Measurements from ENCODE around the gene HOXA9. TPM values are rescaled to one million over a fixed set of nuclear protein-coding genes. Genes with fewer than 3 reads are reported as not detected.

Gene HOXA9
- total and polyA plus RNA-seq, 10 of the 15 experiments (the other 5 are each of a cell fraction or from before 2014, with no cell fraction given) = not detected

- ATAC-seq (no peak), FAIRE-seq (no peak), DNase-seq (ENCODE audit: low read depth, low spot score) (no peak)
- Histone ChIP-seq H4K20me1 (ENCODE audit: control insufficient read depth, insufficient read depth) (no peaks in the 10 kb centered on the region), H3K4me3 (no peak overlapping the region), H3K36me3 (ENCODE audit: control insufficient read depth in 2 of 2, insufficient read depth in 2 of 2, low read length in 1 of 2) (no peaks in the 10 kb centered on the region), H3K27me3 (replicated peaks in 1 of 2; ENCODE audit: control insufficient read depth in 2 of 2, insufficient read depth in 2 of 2, low read length in 1 of 2) (peaks cover 32 to 54% of the 10 kb centered on the region in 2 experiments), H3K4me2 (ENCODE audit: control insufficient read depth, insufficient read depth) (no peak overlapping the region), H3K27ac (ENCODE audit: control insufficient read depth, insufficient read depth) (no peak overlapping the region), H3K9me3 (replicated peaks; ENCODE audit: control insufficient read depth, insufficient read depth, low read length) (no peaks in the 10 kb centered on the region; the same call in 2 of the 3 replicates), H3K9ac (ENCODE audit: control insufficient read depth, insufficient read depth, low read length) (no peak overlapping the region), H3K79me2 (ENCODE audit: control insufficient read depth, insufficient read depth, low read length) (no peaks in the 10 kb centered on the region), H3K4me1 (ENCODE audit: control insufficient read depth, insufficient read depth, low read length) (no peaks in the 10 kb centered on the region; the same call in 1 of the 2 replicates), H2AFZ (ENCODE audit: control insufficient read depth, low read depth, low read length) (no peak overlapping the region)
- intact Hi-C loops (cut with micrococcal nuclease; ENCODE audit: unreplicated experiment) (no loop called here), in situ Hi-C loops (cut with MboI) (loop anchor here (5.0 kb wide), 1 partner anchor 720 kb away; no protein-coding TSS in a partner anchor)
- SMC1A ChIA-PET (ENCODE audit: uncharacterized antibody, unreplicated experiment) = interaction anchor here (0.7 kb wide), 1 partner anchor 469 kb away, joined by 3 read pairs; no protein-coding TSS in a partner anchor
- RAD21 ChIA-PET (ENCODE audit: unreplicated experiment) = interaction anchor here (0.6 kb wide), 1 partner anchor 1470 kb away, joined by 3 read pairs; no protein-coding TSS in a partner anchor
- POLR2A ChIA-PET = no interaction called here
- WGBS (ENCODE audit: insufficient coverage, insufficient replicate concordance, low lambda C conversion rate, missing lambda C conversion rate) = 0% methylated on average over 3 of the region's 3 CpGs
- TF ChIP-seq MTA3 (IDR thresholded peaks at IDR 0.05; ENCODE audit: borderline replicate concordance, low read length) (no peak), RCOR1 (conservative IDR thresholded peaks at IDR 0.05; ENCODE audit: low read depth, low read length) (no peak), SUZ12 (IDR thresholded peaks at IDR 0.05; ENCODE audit: unreplicated experiment) (no peak), BRCA1 (IDR thresholded peaks at IDR 0.05; ENCODE audit: low read depth, low read length) (no peak), POLR2A (IDR thresholded peaks at IDR 0.05; ENCODE audit: low read depth, low read length) (no peak)
- no TSS peak for BruUV-seq (replicated peaks)
- CTCF ChIA-PET = interaction anchor here (1.3 kb wide), 1 partner anchor 403 kb away, joined by 3 read pairs; no protein-coding TSS in a partner anchor
These were observed 37.5 kb upstream of the HOXA9 start for GRCh38 chr7:27202862-27203134.

DNA sequence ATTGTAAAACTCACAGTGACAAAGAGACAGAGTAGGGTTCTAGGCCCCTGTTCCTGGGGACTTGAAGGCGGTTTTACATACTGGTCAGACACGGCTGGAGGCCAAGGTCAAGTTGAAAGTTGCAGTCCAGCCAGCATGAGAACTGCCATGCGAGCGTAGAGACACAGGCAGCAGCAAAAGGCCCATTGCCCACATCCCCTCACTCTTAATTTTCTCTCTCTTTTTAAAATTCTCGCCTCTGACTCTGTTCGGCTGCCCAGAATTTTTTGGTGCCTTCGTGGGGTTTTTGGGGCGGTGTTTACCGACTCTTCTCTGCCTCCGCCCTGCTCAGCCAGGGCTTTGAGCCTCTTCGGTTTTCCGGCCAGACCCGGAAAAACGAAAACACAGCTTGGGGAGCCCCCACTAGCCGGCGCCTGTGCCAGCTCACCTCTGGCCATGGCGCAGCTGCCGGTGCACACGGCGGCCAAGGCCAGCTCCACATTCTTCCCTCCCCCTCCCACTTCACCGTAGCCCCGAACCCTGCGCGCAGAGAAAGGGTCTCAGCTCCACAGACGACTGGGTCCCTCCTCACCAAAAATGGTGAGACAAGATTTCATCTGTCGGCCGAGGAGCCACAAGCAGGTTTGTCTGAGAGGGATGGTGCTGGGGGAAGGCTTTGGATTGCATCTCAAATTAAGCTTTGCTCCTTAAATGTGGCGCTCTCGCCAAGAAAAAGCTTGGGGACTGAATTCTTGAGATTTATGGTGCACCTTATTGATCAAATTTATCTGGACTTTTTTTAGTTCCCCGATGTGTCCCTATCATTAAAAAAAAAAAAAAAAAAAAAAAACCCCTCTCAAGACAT is 36.9 kb upstream of the HOXA9 start:
- Histone ChIP-seq H3K27me3 (replicated peaks in 1 of 2; ENCODE audit: control insufficient read depth in 2 of 2, insufficient read depth in 2 of 2, low read length in 1 of 2) (peaks cover 32 to 59% of the 10 kb centered on the region in 2 experiments), H3K36me3 (ENCODE audit: control insufficient read depth in 2 of 2, insufficient read depth in 2 of 2, low read length in 1 of 2) (no peaks in the 10 kb centered on the region), H3K27ac (ENCODE audit: control insufficient read depth, insufficient read depth) (no peak overlapping the region), H3K4me3 (no peak overlapping the region), H2AFZ (ENCODE audit: control insufficient read depth, low read depth, low read length) (no peak overlapping the region), H3K4me1 (ENCODE audit: control insufficient read depth, insufficient read depth, low read length) (no peaks in the 10 kb centered on the region; the same call in 1 of the 2 replicates), H3K9me3 (replicated peaks; ENCODE audit: control insufficient read depth, insufficient read depth, low read length) (no peaks in the 10 kb centered on the region; the same call in 2 of the 3 replicates), H3K79me2 (ENCODE audit: control insufficient read depth, insufficient read depth, low read length) (no peaks in the 10 kb centered on the region), H3K4me2 (ENCODE audit: control insufficient read depth, insufficient read depth) (no peak overlapping the region), H4K20me1 (ENCODE audit: control insufficient read depth, insufficient read depth) (no peaks in the 10 kb centered on the region), H3K9ac (ENCODE audit: control insufficient read depth, insufficient read depth, low read length) (no peak overlapping the region)
- ChIA-PET CTCF (interaction anchor here (0.6 to 1.3 kb wide), 2 partner anchors 52 to 404 kb away, joined by 3 to 4 read pairs; no protein-coding TSS in a partner anchor), POLR2A (no interaction called here), RAD21 (ENCODE audit: unreplicated experiment) (interaction anchor here (0.6 kb wide), 1 partner anchor 1470 kb away, joined by 3 read pairs; no protein-coding TSS in a partner anchor), SMC1A (ENCODE audit: uncharacterized antibody, unreplicated experiment) (interaction anchor here (0.7 kb wide), 1 partner anchor 470 kb away, joined by 3 read pairs; no protein-coding TSS in a partner anchor)
- no peak for DNase-seq (ENCODE audit: low read depth, low spot score)
- no peak for ATAC-seq
- intact Hi-C loops (cut with micrococcal nuclease; ENCODE audit: unreplicated experiment) (no loop called here), in situ Hi-C loops (cut with MboI) (loop anchor here (5.0 kb wide), 1 partner anchor 720 kb away; no protein-coding TSS in a partner anchor)
- FAIRE-seq = no peak
- no TSS peak for BruUV-seq (replicated peaks)
- 41% methylated on average over 29 of the region's 30 CpGs for WGBS (ENCODE audit: insufficient coverage, insufficient replicate concordance, low lambda C conversion rate, missing lambda C conversion rate)
- TF ChIP-seq NR2C1 (IDR thresholded peaks at IDR 0.05) = no peak
- TF ChIP-seq SPI1 (IDR thresholded peaks at IDR 0.05; ENCODE audit: borderline replicate concordance, insufficient read depth, low read depth, low read length) = no peak
- TF ChIP-seq ELK1 (IDR thresholded peaks at IDR 0.05; ENCODE audit: low read depth, low read length) = no peak
- TF ChIP-seq BRCA1 (IDR thresholded peaks at IDR 0.05; ENCODE audit: low read depth, low read length) = no peak
- TF ChIP-seq GATAD2B (conservative IDR thresholded peaks at IDR 0.05; ENCODE audit: low read depth) = no peak
- TF ChIP-seq TAF1 (IDR thresholded peaks at IDR 0.05; ENCODE audit: borderline replicate concordance, low read depth, low read length) = no peak
- no peak for TF ChIP-seq IRF5 (IDR thresholded peaks at IDR 0.05; ENCODE audit: borderline replicate concordance)
- no peak for TF ChIP-seq BMI1 (IDR thresholded peaks at IDR 0.05; ENCODE audit: borderline replicate concordance)
- TF ChIP-seq POLR2AphosphoS2 (IDR thresholded peaks at IDR 0.05; ENCODE audit: low read depth, low read length) = no peak
- no peak for TF ChIP-seq TCF3 (IDR thresholded peaks at IDR 0.05; ENCODE audit: borderline replicate concordance, insufficient read depth, low read depth, low read length)

Data from GM12878 (cell line).